NT2/D1 (cell line): Measurements from ENCODE around the gene THAP12.

Experiments
- DNase-seq: peaks from one replicate; pipeline ENCODE4 v3.0.0-alpha.2; 2011; ENCODE audit warnings: low read depth, low spot score
- H3K27me3 ChIP-seq: 2 replicates; pipeline ENCODE4 v1.6.0; 2011; ENCODE audit warnings: mild to moderate bottlenecking; ENCODE audit not compliant: insufficient read length, insufficient read depth
- H3K36me3 ChIP-seq: 2 replicates; pipeline ENCODE4 v1.6.1; 2011; ENCODE audit warnings: mild to moderate bottlenecking, low read length, mixed read lengths; ENCODE audit not compliant: insufficient read depth, insufficient read length
- H3K4me1 ChIP-seq: 2 replicates; pipeline ENCODE4 v1.5.1; 2011; ENCODE audit not compliant: insufficient read depth, insufficient read length
- H3K4me3 ChIP-seq: 2 replicates; pipeline ENCODE4 v1.5.1; 2011; ENCODE audit warnings: low read depth; ENCODE audit not compliant: insufficient read length
- H3K9ac ChIP-seq: 2 replicates; pipeline ENCODE4 v1.6.0; 2011; ENCODE audit warnings: low read depth; ENCODE audit not compliant: insufficient read length
- H3K9me3 ChIP-seq: 2 replicates; pipeline ENCODE4 v1.5.1; 2011; ENCODE audit warnings: mild to moderate bottlenecking, low read length; ENCODE audit not compliant: insufficient read depth
- SUZ12 ChIP-seq: IDR thresholded peaks from 2 replicates; pipeline ENCODE4 v1.6.1; 2011; ENCODE audit not compliant: insufficient read length, insufficient read depth; ENCODE audit errors: extremely low read depth
- YY1 ChIP-seq: IDR thresholded peaks from 2 replicates; pipeline ENCODE4 v1.6.1; 2011; ENCODE audit not compliant: insufficient read length, insufficient read depth
- ZNF274 ChIP-seq: IDR thresholded peaks from 2 replicates; pipeline ENCODE4 v1.6.1; 2011; ENCODE audit warnings: mild to moderate bottlenecking, low read depth, low read length

THAP12 gene

DNA sequence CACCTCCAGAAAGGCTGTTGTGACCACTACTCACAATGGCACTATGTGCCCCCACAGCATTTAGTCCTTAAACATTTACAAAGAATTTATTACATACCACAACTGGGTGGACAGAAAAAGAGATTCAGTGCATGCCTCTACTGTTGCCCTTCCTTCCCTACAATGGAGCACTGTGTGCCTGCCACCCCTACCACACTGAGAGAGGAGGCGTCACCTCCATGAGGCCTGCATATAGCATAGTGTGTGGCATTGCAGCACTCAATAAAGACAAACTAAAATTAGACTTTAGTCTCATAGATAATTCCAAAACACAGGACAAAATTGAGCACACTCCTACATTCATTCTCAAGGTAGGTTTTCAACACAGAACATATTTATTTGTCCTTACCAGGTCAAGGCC lies 25.8 kb downstream of the THAP12 start:
- Histone ChIP-seq H3K9ac (no peak overlapping the region), H3K9me3 (peaks cover 4% of the 10 kb centered on the region; the same call in 1 of the 2 replicates), H3K27me3 (no peaks in the 10 kb centered on the region), H3K4me1 (no peaks in the 10 kb centered on the region), H3K4me3 (no peak overlapping the region), H3K36me3 (peaks cover 29% of the 10 kb centered on the region)
- DNase-seq, result no peak
- no peak for TF ChIP-seq YY1
- TF ChIP-seq ZNF274, result no peak
- TF ChIP-seq SUZ12, result no peak

DNA sequence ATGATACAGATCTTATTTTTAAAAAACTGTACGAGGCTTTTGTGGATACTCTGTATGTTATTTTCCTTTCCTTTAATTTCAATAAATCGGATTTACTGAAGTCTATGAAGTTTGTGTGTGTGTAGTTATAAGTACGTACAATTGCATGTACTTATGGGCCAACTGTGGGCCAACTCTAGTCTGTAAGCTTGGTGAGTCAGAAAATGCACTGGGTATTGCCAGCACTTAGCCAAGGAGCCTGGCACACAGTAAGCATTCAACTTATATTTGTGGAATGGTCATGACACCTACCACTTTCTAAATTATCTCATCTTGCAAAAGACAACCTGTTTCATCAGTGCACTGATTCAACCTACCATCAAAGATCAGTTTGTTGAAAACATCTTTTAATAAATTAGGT lies 32.6 kb downstream of the THAP12 start:
- no peak for DNase-seq
- H3K9ac ChIP-seq, result no peak overlapping the region
- no peaks in the 10 kb centered on the region for H3K9me3 ChIP-seq
- no peaks in the 10 kb centered on the region for H3K4me1 ChIP-seq
- no peak overlapping the region for H3K4me3 ChIP-seq
- no peaks in the 10 kb centered on the region for H3K27me3 ChIP-seq
- TF ChIP-seq ZNF274 (no peak), SUZ12 (no peak)
- peaks cover 5% of the 10 kb centered on the region for H3K36me3 ChIP-seq

DNA sequence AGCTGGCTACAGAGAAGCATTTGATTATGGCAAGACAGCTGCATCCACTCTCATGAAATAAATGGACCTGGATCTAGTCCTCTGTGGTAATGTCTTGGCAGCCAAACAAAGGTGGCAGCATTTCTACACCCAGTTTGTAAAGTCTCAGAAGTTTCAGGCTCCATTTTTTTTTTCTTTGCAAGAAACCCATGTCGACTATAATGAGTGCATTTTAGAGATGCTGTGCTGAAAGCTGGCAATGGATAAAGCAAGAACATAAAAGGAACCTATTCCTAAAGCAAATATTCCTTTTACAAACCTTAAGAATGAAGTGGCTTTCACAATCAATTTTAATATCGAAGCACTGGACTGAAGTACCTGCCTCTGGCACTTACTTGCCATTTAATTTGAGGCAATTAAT lies 33.5 kb downstream of the THAP12 start:
- H3K4me1 ChIP-seq, result no peaks in the 10 kb centered on the region
- DNase-seq, result no peak
- TF ChIP-seq ZNF274 (no peak), SUZ12 (no peak), YY1 (no peak)
- no peaks in the 10 kb centered on the region for H3K9me3 ChIP-seq
- no peaks in the 10 kb centered on the region for H3K27me3 ChIP-seq
- no peaks in the 10 kb centered on the region for H3K36me3 ChIP-seq
- no peak overlapping the region for H3K4me3 ChIP-seq
- no peak overlapping the region for H3K9ac ChIP-seq

DNA sequence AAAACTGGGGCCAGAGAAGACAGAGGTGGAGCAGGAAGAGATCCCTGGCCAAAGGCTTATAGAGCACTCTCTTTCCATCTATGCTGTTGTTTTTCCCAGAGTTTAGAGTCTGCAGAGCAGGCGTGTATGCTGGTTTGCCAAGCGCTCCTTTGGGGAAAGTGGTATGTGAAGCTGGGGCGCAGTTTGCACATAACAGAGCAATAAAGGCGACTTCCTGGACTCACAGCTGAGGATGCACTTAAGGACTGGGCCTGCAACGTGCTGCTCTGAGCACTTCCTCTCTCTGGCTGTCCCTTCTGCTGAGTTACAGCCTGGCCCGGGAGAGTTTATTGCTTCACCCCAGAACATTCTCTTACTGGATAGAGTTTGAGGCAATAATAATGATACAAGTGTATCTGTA lies 41.7 kb downstream of the THAP12 start:
- no peaks in the 10 kb centered on the region for H3K36me3 ChIP-seq
- no peak overlapping the region for H3K9ac ChIP-seq
- no peak for TF ChIP-seq SUZ12
- no peak for TF ChIP-seq ZNF274
- no peak for TF ChIP-seq YY1
- DNase-seq, result no peak
- H3K9me3 ChIP-seq, result peaks cover 21% of the 10 kb centered on the region
- no peaks in the 10 kb centered on the region for H3K4me1 ChIP-seq
- H3K27me3 ChIP-seq, result no peaks in the 10 kb centered on the region
- H3K4me3 ChIP-seq, result no peak overlapping the region

DNA sequence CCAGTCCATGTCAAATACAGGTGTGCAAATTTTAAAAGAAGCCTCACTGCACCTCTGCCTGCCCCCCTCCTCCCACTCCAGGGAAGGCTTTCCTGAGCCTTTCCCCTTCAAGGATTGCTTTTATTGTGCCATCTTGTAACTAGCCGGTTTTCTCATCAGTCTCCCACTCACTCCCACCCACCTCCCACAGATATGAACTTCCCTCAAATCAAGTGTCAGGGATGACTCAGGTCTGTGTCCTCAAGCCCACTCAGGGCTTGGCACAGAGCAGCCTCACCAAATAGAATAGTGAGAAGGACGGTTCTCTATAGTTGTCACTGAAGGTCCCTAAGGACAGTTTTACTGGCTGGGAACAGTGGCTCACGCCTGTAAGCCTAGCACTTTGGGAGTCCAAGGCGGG lies 43.0 kb downstream of the THAP12 start:
- DNase-seq, result no peak
- TF ChIP-seq ZNF274 (no peak), YY1 (no peak), SUZ12 (no peak)
- Histone ChIP-seq H3K4me3 (no peak overlapping the region), H3K27me3 (no peaks in the 10 kb centered on the region), H3K36me3 (no peaks in the 10 kb centered on the region), H3K9ac (no peak overlapping the region), H3K9me3 (peaks cover 27% of the 10 kb centered on the region), H3K4me1 (no peaks in the 10 kb centered on the region)

DNA sequence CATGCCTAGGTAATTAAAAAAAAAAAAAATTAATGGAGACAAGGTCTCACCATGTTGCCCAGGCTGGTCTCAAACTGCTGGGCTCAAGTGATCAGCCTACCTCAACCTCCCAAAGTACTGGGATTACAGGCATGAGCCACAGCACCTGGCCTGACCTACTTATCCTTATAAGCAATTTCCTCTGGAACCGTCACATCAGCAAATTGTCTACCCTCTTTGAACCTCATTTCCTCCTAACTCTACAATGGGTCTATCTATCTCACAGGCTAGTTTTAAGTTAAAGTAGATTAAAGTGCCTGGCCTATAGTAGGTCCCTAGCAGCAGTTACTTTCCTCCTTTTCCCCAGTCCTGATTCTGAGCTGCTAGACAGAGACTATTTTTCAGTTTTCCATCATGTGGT lies 43.5 kb downstream of the THAP12 start:
- Histone ChIP-seq H3K9ac (no peak overlapping the region), H3K36me3 (no peaks in the 10 kb centered on the region), H3K4me3 (no peak overlapping the region), H3K4me1 (no peaks in the 10 kb centered on the region), H3K9me3 (peaks cover 27% of the 10 kb centered on the region), H3K27me3 (no peaks in the 10 kb centered on the region)
- TF ChIP-seq SUZ12 (no peak), YY1 (no peak), ZNF274 (no peak)
- DNase-seq, result no peak

DNA sequence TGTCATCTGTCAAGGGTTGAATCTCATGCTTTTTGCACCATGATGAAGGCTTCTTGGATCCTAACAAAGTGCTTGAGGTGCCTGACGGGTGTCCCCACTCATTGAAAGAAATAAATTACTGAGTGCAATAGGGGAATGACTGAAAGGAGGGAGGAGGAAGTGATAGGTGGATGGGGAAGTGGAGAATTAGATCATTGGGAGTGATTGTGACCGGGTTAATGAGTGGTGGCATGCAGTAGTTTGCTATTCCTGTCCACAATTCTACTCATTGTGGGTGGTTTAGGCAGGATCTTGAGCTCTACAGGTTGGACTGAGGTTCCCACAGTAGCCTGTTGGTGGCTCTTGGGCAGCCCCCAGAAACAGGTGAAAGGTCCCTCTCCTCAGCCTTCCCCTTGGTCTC lies 44.3 kb downstream of the THAP12 start:
- DNase-seq, result no peak
- Histone ChIP-seq H3K4me3 (no peak overlapping the region), H3K4me1 (no peaks in the 10 kb centered on the region), H3K36me3 (no peaks in the 10 kb centered on the region), H3K27me3 (no peaks in the 10 kb centered on the region), H3K9ac (no peak overlapping the region), H3K9me3 (peaks cover 27% of the 10 kb centered on the region)
- TF ChIP-seq ZNF274, result no peak
- no peak for TF ChIP-seq YY1
- no peak for TF ChIP-seq SUZ12

DNA sequence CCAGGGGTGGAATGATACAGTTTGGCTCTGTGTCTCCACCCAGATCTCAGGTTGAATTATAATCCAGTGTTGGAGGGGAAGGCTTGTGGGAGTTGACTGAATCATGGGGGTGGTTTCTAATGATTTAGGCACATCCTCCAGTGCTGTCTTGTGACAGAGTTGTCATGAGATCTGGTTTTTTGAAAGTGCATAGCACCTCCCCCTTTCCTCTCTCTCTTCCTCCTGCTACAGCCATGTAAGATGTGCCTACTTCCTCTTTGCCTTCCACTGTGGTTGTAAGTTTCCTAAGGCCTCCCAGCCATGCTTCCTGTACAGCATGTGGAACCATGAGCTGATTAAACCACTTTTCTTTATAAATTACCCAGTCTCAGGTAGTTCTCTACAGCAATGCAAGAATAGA lies 45.1 kb downstream of the THAP12 start:
- peaks cover 27% of the 10 kb centered on the region for H3K9me3 ChIP-seq
- no peak overlapping the region for H3K4me3 ChIP-seq
- no peaks in the 10 kb centered on the region for H3K27me3 ChIP-seq
- TF ChIP-seq SUZ12 (no peak), YY1 (no peak), ZNF274 (no peak)
- no peak for DNase-seq
- H3K4me1 ChIP-seq, result no peaks in the 10 kb centered on the region
- no peaks in the 10 kb centered on the region for H3K36me3 ChIP-seq
- no peak overlapping the region for H3K9ac ChIP-seq
